Posterior vena cava (tissue), 2 donors: ENCODE results near the gene CPSF7. TPM values are rescaled to one million over a fixed set of nuclear protein-coding genes. Genes with fewer than 3 reads are reported as not detected.
"Not testable (repeated sequence)": the region's sequence is repeated elsewhere in the genome, so short reads cannot be mapped to it uniquely, and the experiment has no call there.

Experiments used
- DNase-seq: peaks from one replicate; pipeline ENCODE4 v3.0.0-alpha.2; 2020; ENCODE audit warnings: low spot score
- intact Hi-C, 2 donors: fragments of 100-400 bp; cut with DNase I; formaldehyde crosslinking; loops; one replicate each; pipeline versions ENCODE4 v1.14.1 to v1.14.2; 2022 to 2023
- total RNA-seq, 2 donors: library from RNA; stranded (reverse); fragmentation: NEBNext Ultra II Directional; extraction: Animal tissue kit (Norgen Biotek cat#: 25700); gene quantifications; one replicate each; pipeline ENCODE4 v1.2.1, GENCODE V29; 2021
- donor health status: DM: yes; HTN: yes; CAD: no.
- donor health status: DM: yes; HTN: yes; CAD: no.

Gene CPSF7
- total RNA-seq, 2 donors from 2014 or later = 51.5 to 52.0 TPM

GRCh38 chr11:61447601-61448551 is 18.1 kb upstream of the CPSF7 start:
- intact Hi-C loops = loop anchor here (2.0 to 5.0 kb wide), 2 partner anchors 69 kb away; no protein-coding TSS in a partner anchor
- DNase-seq = no peak

GRCh38 chr11:61446211-61446651 is 16.5 kb upstream of the CPSF7 start:
- DNase-seq = peak; percentile 98
- intact Hi-C loops = loop anchor here in 1 of 2 donors (5.0 kb wide), 1 partner anchor 71 kb away; no protein-coding TSS in a partner anchor

DNA sequence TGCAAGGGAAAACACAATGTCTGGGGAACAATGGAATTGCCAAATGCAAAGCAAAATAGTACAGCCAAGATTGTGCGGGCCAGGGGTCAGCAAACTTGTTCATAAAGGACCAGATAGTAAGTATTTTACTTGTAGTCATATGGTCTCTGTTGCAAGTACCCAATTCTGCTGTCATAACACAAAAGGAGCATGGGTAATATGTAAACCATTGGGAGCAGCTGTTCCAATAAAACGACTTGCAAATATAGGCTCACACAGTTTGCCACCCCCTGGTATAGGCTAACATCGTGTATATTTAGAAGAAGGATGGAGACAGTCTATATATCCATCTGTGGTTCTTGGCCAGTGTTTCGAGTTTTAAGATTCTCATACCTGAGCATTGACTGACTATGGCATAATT is 15.7 kb upstream of the CPSF7 start:
- DNase-seq = no peak
- intact Hi-C loops = loop anchor here in 1 of 2 donors (5.0 kb wide), 1 partner anchor 72 kb away; no protein-coding TSS in a partner anchor

GRCh38 chr11:61442616-61443015 is 12.8 kb upstream of the CPSF7 start:
- DNase-seq = no peak
- intact Hi-C loops = no loop called here

GRCh38 chr11:61439615-61440014 is 9.8 kb upstream of the CPSF7 start:
- intact Hi-C loops = no loop called here
- no peak for DNase-seq

- DNase-seq = no peak
- intact Hi-C loops = no loop called here
These were observed 7.7 kb upstream of the CPSF7 start for GRCh38 chr11:61437496-61437895.

GRCh38 chr11:61430839-61431238 is 1.1 kb upstream of the CPSF7 start:
- intact Hi-C loops, DNase-seq: not testable (repeated sequence)

DNA sequence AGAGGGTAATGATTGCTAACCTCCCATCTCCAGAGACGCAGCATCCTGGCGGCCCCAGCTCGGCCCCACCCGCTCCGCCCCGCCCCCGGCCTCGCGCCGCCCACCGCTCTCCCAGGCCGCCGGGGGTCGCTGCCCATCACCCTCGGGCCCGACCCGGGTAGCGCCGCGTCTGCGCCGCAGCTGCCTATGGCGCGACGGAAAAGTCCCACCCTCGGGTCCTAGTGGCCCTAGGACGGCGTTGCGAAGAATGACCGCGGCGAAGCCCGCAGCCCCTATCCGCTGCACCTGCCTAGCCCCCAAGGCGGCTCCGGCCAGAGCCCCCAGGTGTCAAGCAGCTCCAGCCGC is 457 bp downstream of the CPSF7 start:
- DNase-seq = peak; percentile 87
- intact Hi-C loops = no loop called here

GRCh38 chr11:61425367-61426131 is 4.2 kb downstream of the CPSF7 start:
- intact Hi-C loops = no loop called here
- DNase-seq = no peak

DNA sequence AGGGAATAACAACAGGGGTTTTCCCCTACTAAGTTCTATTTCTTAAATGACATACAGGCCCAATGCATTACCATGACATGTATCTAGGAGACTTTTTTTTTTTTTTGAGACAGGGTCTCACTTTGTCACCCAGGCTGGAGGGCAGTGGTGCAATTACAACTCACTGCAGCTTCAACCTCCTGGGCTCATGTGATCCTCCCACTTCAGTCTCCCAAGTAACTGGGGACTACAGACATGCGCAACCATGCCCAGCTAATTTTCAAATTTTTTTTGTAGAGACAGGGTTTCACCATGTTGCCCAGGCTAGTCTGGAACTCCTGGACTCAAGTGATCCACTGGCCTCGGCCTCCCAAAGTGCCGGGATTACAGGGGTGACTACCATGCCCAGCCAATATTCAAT is 7.5 kb downstream of the CPSF7 start:
- no peak for DNase-seq
- intact Hi-C loops = no loop called here

DNA sequence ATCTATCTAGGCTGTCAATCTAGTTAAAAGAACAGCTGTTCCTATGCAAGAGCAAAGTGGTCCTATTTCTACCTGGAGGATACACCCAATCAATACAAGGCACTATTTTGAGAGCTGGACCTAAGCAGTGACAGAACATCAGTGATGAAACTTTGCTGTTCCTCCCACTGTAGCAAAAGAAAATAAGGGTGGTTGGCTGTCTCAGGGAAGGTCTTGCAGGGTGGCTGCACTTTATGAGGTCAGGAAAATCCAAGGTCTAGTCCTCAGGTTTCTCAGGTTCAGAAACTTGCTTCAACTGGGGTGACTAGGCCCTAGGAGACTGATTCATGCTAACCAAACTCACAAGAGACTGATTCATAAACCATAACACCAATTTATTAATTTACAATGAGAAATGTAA is 11.6 kb downstream of the CPSF7 start:
- DNase-seq = no peak
- intact Hi-C loops = no loop called here

DNA sequence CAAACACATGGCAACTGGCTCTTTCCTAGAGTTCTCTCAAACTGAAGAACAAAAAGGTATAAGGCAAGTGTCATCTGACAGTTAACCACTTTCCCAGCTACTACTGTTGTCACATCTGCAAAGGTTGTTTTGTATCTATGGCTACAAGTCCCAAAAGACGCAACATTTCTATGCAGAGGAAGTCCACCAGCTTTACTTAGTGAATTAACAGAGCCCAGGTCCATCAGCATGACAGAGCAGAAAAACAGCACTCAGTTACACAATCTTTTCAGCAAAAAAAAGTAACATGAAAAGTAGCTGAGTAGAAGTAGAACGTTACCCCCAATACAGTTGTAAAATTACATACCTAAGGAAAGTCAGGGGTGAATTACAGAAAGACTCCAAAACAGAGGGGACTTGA is 12.1 kb downstream of the CPSF7 start:
- intact Hi-C loops = no loop called here
- no peak for DNase-seq

- intact Hi-C loops = no loop called here
- DNase-seq = no peak
These were observed 12.8 kb downstream of the CPSF7 start for GRCh38 chr11:61416941-61417340.

DNA sequence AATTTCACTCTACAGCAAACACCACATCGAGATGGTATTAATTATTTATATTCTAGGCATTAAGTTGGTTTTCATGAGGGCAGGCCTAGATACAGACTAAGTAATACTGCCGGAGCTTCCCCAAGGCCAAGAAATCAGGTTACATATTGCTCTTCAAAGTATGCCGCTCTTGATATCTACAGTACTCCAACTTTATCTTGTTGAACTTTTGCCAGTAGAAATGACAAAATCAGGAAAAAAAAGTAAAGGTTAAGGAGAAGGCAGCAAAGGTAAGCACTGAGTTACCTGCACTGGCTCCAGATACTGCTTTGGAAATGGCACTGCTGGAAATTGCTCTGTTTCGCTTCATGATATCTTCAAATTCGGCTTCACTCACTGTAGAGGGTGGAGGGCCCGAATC is 14.4 kb downstream of the CPSF7 start:
- intact Hi-C loops = no loop called here
- no peak for DNase-seq

- intact Hi-C loops = no loop called here
- no peak for DNase-seq
These were observed 15.2 kb downstream of the CPSF7 start for GRCh38 chr11:61414547-61414946.

DNA sequence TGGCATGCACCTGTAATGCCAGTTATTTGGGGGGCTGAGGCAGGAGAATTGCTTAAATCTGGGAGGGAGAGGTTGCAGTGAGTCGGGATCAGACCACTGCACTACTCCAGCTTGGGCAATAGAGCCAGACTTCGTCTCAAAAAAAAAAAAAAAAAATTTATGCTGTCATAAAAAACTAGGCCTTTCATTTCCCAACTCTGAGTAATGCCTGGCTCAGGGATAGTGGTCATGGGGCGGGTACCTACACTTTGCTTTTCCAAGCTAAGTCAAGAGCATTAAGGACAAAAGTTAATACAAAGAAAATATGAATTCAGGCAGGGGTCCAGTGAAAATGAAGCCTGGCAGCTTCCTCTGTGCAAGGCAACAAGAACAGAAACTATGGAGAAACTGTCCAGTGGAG is 16.3 kb downstream of the CPSF7 start:
- intact Hi-C loops = no loop called here
- DNase-seq = no peak

- intact Hi-C loops = no loop called here
These were observed 18.2 kb downstream of the CPSF7 start for GRCh38 chr11:61411589-61411988.

GRCh38 chr11:61406991-61407728 is 22.6 kb downstream of the CPSF7 start:
- no peak for DNase-seq
- intact Hi-C loops = no loop called here

More at GRCh38 chr11:61411589-61411988, 18.2 kb downstream of the CPSF7 start:
- DNase-seq = no peak

GRCh38 chr11:61406067-61406466 is 23.7 kb downstream of the CPSF7 start:
- intact Hi-C loops = no loop called here

GRCh38 chr11:61404641-61405040 is 25.1 kb downstream of the CPSF7 start:
- intact Hi-C loops = no loop called here
- no peak for DNase-seq

More at GRCh38 chr11:61406067-61406466, 23.7 kb downstream of the CPSF7 start:
- no peak for DNase-seq
